Pancreas (tissue), 10 donors: ENCODE results near the gene FOXI2. TPM values are rescaled to one million over a fixed set of nuclear protein-coding genes. Genes with fewer than 3 reads are reported as not detected.

Experiments
- ATAC-seq, 4 donors: fragments of 200-7000 bp; cut with Tn5 transposase; one replicate each; pipeline versions ENCODE4 v1.8.0 to v1.9.1; 2020; ENCODE audit warnings: mild to moderate bottlenecking in 4 of 4, moderate library complexity in 4 of 4
- DNase-seq, 6 donors: peaks; one replicate each; pipeline ENCODE4 v3.0.0-alpha.2; 2020
- FAIRE-seq: peaks from 2 replicates; lab custom pipeline; 2012; peaks lifted over from hg19 to GRCh38; lab: Jason Lieb, UNC
- H3K27ac ChIP-seq, 4 donors: fragments of 200-600 bp; sonication (generic); 1 replicate in 3 of 4; 2 replicates in 1 of 4; pipeline versions ENCODE4 v1.5.0 to v1.8.0; 2020
- H3K27me3 ChIP-seq, 4 donors: fragments of 200-600 bp; one replicate each; pipeline ENCODE4 v1.8.0; 2021
- H3K36me3 ChIP-seq, 3 donors: fragments of 200-600 bp; sonication (generic) in 1 of 3; one replicate each; pipeline versions ENCODE4 v1.5.0 to v1.8.0; 2020 to 2021
- H3K4me1 ChIP-seq, 3 donors: fragments of 200-600 bp; one replicate each; pipeline ENCODE4 v1.8.0; 2021
- H3K4me3 ChIP-seq, 4 donors: fragments of 200-600 bp; sonication (generic) in 2 of 4; one replicate each; pipeline versions ENCODE4 v1.5.0 to v1.8.0; 2020 to 2021
- H3K9me3 ChIP-seq, 4 donors: fragments of 200-600 bp; one replicate each; pipeline ENCODE4 v1.8.0; 2021
- CTCF ChIP-seq, 4 donors: fragments of 200-600 bp; sonication (generic) in 3 of 4; IDR thresholded peaks; one replicate each; pipeline versions ENCODE4 v1.5.0 to v1.8.0; 2021; ENCODE audit warnings: antibody characterized with exemption in 4 of 4
- WGBS, 2 donors: extraction: QIAGEN DNeasy Blood & Tissue Kit; methylation state at CpG; one replicate each; pipeline ENCODE4 v1.1.7; 2013; 5-methylcytosine and 5-hydroxymethylcytosine counted together
- intact Hi-C, 3 donors: fragments of 100-400 bp; cut with DNase I; formaldehyde crosslinking; loops; one replicate each; pipeline versions ENCODE4 v1.11.1 to v1.14.2; 2022
- polyA plus RNA-seq, 2 donors: library from polyadenylated mRNA; stranded (reverse); fragments of 200-250 nt; gene quantifications; one replicate each; pipeline ENCODE4 v1.2.3, GENCODE V29; 2013
- total RNA-seq, 6 donors: library from RNA; stranded (reverse); fragmentation: NEBNext Ultra II Directional in 4 of 6; extraction: Animal tissue kit (Norgen Biotek cat#: 25700) in 4 of 6; gene quantifications; one replicate each; pipeline versions ENCODE4 v1.2.1 to v1.2.4, GENCODE V29; 2021 to 2023
- donor health status: healthy with polysubstance abuse.
- donor health status: DM: no; HTN: no; CAD: no; lungs with moderate emphysema.
- donor health status: DM: no; HTN: no; CAD: no.
- donor health status: control.
- donor health status: control.
- donor health status: Bipolar disorder and iron deficiency.
- donor health status: DM: yes; HTN: yes; CAD: no.
- donor health status: DM: no; HTN: no; CAD: no.
- donor health status: DM: no; HTN: no; CAD: no.
- donor health status: DM: yes; HTN: yes; CAD: no.

FOXI2 gene
- total and polyA plus RNA-seq, 8 donors = 0.05 to 0.22 (median 0.06) TPM; not detected in 4

GRCh38 chr10:127715782-127716378, 21.1 kb upstream of the FOXI2 start:
- intact Hi-C loops = loop anchor here in 2 of 3 donors (10.0 kb wide), 2 partner anchors 139 to 299 kb away; no protein-coding TSS in a partner anchor
- no peaks in the 10 kb centered on the region for H3K4me1 ChIP-seq
- peak in 1 of 4 donors; percentile 22 for TF ChIP-seq CTCF (IDR thresholded peaks at IDR 0.05)
- DNase-seq (no peak), ATAC-seq (no peak), FAIRE-seq (peak; percentile 67)
- H3K36me3 ChIP-seq = no peaks in the 10 kb centered on the region
- no peak overlapping the region for H3K27ac ChIP-seq
- no peak overlapping the region for H3K4me3 ChIP-seq
- WGBS, 2 donors = 32% methylated on average over 3 of the region's 3 CpGs
- no peaks in the 10 kb centered on the region for H3K27me3 ChIP-seq
- H3K9me3 ChIP-seq = no peaks in the 10 kb centered on the region

DNA sequence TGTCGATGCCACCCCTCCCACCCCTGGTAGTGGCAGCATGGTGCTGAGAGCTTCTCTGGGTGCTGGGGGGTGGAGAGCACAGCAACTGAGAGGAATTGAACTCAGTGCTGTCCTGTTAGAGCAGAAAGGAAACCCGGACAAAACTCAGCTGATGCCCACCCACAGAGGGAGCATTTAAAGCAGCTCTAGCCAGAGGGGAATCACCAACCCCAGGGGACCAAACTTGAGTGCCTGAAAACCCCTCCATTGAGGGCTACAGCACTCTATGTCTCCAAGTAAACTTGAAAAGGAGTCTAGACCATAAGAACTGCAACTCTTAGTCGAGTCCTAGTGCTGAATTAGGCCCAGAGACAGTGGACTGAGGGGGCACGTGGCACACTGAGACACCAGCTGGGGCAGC, 16.8 kb upstream of the FOXI2 start:
- TF ChIP-seq CTCF (IDR thresholded peaks at IDR 0.05) = no peak
- Histone ChIP-seq H3K27ac (no peak overlapping the region), H3K36me3 (no peaks in the 10 kb centered on the region), H3K4me1 (no peaks in the 10 kb centered on the region), H3K27me3 (no peaks in the 10 kb centered on the region), H3K9me3 (no peaks in the 10 kb centered on the region), H3K4me3 (no peak overlapping the region)
- no peak for DNase-seq
- 57 to 63% methylated on average over 4 of the region's 4 CpGs for WGBS, 2 donors
- intact Hi-C loops = loop anchor here in 1 of 3 donors (5.0 kb wide), 1 partner anchor 347 kb away; no protein-coding TSS in a partner anchor
- no peak for ATAC-seq
- FAIRE-seq = no peak

GRCh38 chr10:127720903-127721302, 16.1 kb upstream of the FOXI2 start:
- Histone ChIP-seq H3K27me3 (no peaks in the 10 kb centered on the region), H3K36me3 (no peaks in the 10 kb centered on the region), H3K27ac (no peak overlapping the region), H3K9me3 (no peaks in the 10 kb centered on the region), H3K4me1 (no peaks in the 10 kb centered on the region), H3K4me3 (no peak overlapping the region)
- no peak for TF ChIP-seq CTCF (IDR thresholded peaks at IDR 0.05)
- ATAC-seq (no peak), DNase-seq (no peak), FAIRE-seq (no peak)
- WGBS, 2 donors = 57 to 76% methylated on average over 3 of the region's 3 CpGs
- intact Hi-C loops = loop anchor here in 1 of 3 donors (5.0 kb wide), 1 partner anchor 346 kb away; no protein-coding TSS in a partner anchor

- Histone ChIP-seq H3K4me3 (no peak overlapping the region), H3K36me3 (no peaks in the 10 kb centered on the region), H3K27me3 (peaks cover 0 to 9% (median 3%) of the 10 kb centered on the region in 4 donors), H3K27ac (no peak overlapping the region), H3K9me3 (no peaks in the 10 kb centered on the region), H3K4me1 (no peaks in the 10 kb centered on the region)
- no peak for DNase-seq
- intact Hi-C loops = no loop called here
- WGBS, 2 donors = 4 to 5% methylated on average over 11 of the region's 11 CpGs
- TF ChIP-seq CTCF (IDR thresholded peaks at IDR 0.05) = no peak
- ATAC-seq = no peak
- FAIRE-seq = no peak
Measured at GRCh38 chr10:127734753-127735152, 2.2 kb upstream of the FOXI2 start.

- Histone ChIP-seq H3K27ac (no peak overlapping the region), H3K36me3 (no peaks in the 10 kb centered on the region), H3K27me3 (peaks cover 0 to 9% (median 3%) of the 10 kb centered on the region in 4 donors), H3K9me3 (no peaks in the 10 kb centered on the region), H3K4me1 (no peaks in the 10 kb centered on the region), H3K4me3 (no peak overlapping the region)
- FAIRE-seq = no peak
- no peak for ATAC-seq
- DNase-seq = no peak
- intact Hi-C loops = no loop called here
- 5 to 6% methylated on average over 13 of the region's 13 CpGs for WGBS, 2 donors
- no peak for TF ChIP-seq CTCF (IDR thresholded peaks at IDR 0.05)
Measured at GRCh38 chr10:127735156-127735555, 1.8 kb upstream of the FOXI2 start.
